ENCODE data around the gene SMYD3.

SMYD3 gene

DNA sequence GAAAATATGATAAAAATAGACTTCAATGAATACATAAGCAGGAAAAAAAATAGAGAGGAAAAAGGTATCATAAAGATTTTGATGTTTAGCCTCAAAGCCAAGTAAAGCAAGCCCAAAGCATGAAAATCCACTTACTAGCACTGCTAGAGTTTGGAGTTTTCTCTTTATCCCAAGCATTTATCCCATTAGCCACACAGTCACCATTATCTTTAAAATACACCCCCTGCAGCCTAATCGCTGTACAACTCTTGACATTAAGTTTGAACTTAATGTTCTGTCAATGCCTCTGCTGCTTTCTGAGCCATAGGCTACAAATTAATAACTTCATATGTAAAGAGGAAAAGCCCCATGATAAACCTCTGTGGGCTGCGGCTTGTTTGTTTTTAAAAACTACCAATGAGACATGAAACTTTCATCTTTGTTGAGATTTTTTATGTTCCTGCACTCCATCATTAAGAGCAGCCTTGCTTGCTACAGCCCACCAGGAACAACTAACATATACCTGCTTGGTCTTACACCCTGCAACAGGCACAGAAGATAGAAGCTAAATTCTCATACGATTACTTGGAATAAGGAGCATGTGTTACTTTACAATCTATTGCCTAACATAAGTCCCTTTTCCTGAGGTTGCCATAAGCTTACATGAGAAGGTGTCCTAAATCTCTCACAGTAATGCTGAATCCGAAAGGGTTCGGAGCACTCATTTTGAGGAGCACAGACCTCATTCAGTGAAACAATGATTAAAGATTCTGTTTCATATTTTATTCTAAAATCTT lies 202.4 kb downstream of the SMYD3 start:
- Histone ChIP-seq H3K9me3 (ENCODE audit: insufficient read depth, low read depth, low read length) (no peaks in the 10 kb centered on the region), H3K9me2 (replicated peaks; ENCODE audit: low read depth, low read length) (no peaks in the 10 kb centered on the region), H4K20me1 (ENCODE audit: insufficient read depth, low read length, poor library complexity, severe bottlenecking) (no peaks in the 10 kb centered on the region), H3F3A (ENCODE audit: low read depth) (no peaks in the 10 kb centered on the region), H3K4me3 (ENCODE audit: low read length, poor library complexity, severe bottlenecking) (no peak overlapping the region), H3K4me1 (ENCODE audit: insufficient read depth, low read length, poor library complexity, severe bottlenecking) (peaks cover 20% of the 10 kb centered on the region), H3K4me2 (ENCODE audit: low read depth, low read length, poor library complexity, severe bottlenecking) (no peak overlapping the region), H3K36me3 (ENCODE audit: insufficient read depth, low read length) (no peaks in the 10 kb centered on the region), H2AFZ (ENCODE audit: low read length) (no peak overlapping the region), H3K9ac (ENCODE audit: low read depth, low read length, poor library complexity, severe bottlenecking) (no peak overlapping the region), H3K27me3 (ENCODE audit: insufficient read depth, low read length, poor library complexity, severe bottlenecking) (no peaks in the 10 kb centered on the region), H3K79me2 (ENCODE audit: insufficient read depth, low read length) (no peaks in the 10 kb centered on the region)
- TF ChIP-seq, protein P1, sequence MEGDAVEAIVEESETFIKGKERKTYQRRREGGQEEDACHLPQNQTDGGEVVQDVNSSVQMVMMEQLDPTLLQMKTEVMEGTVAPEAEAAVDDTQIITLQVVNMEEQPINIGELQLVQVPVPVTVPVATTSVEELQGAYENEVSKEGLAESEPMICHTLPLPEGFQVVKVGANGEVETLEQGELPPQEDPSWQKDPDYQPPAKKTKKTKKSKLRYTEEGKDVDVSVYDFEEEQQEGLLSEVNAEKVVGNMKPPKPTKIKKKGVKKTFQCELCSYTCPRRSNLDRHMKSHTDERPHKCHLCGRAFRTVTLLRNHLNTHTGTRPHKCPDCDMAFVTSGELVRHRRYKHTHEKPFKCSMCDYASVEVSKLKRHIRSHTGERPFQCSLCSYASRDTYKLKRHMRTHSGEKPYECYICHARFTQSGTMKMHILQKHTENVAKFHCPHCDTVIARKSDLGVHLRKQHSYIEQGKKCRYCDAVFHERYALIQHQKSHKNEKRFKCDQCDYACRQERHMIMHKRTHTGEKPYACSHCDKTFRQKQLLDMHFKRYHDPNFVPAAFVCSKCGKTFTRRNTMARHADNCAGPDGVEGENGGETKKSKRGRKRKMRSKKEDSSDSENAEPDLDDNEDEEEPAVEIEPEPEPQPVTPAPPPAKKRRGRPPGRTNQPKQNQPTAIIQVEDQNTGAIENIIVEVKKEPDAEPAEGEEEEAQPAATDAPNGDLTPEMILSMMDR (conservative IDR thresholded peaks at IDR 0.05; ENCODE audit: low read length): no peak
- TF ChIP-seq EZH2phosphoT487 (IDR thresholded peaks at IDR 0.05; ENCODE audit: borderline replicate concordance): no peak

DNA sequence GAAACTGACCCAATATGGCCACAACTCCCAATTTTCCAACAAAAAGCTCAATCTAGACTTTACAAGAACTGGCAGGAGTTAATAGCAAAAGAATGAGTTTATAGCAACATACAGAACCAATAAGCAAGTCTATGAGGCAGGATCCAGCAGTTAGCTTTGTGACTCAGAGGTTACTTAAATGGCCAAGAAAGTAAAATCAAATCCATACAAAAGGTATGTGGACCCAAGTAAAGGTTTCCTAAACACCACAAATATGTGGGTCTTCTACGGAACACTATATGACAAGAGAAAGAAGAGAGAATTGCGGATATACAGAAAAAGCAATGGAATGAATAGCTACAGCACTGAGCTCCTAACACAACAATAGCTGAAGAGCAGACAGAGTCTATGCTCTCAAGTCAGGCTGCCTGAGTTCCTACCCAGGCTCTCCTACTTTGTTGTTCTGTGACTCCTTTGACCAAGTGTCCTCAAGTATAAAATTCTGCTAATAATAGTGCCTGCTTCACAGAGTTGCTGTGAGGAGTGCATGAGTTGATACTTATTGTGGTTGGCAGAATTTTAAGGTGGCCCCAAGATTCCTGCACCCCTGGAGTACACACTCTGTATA lies 204.3 kb downstream of the SMYD3 start:
- Histone ChIP-seq H2AFZ (ENCODE audit: low read length) (no peak overlapping the region), H3K4me1 (ENCODE audit: insufficient read depth, low read length, poor library complexity, severe bottlenecking) (peaks cover 30% of the 10 kb centered on the region)
- TF ChIP-seq EZH2phosphoT487 (IDR thresholded peaks at IDR 0.05; ENCODE audit: borderline replicate concordance): no peak
- TF ChIP-seq, protein P1 (conservative IDR thresholded peaks at IDR 0.05; ENCODE audit: low read length): no peak

DNA sequence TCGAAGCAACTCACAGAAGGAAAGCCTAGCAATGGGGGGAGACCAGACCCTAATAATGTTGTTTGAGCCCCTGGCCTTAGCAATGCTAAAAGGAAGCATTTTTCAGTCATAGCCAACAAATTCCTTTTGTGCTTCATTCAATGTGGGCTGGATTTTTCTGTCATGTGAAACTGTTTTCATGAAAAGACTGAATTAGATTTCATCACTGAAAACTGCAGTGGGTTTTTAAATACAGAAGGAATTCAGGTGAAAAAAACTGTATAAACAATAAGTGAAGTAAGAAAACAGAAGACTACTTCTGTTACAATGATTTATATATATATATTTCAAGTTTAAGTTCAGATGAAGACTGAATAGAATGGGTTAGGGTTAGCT lies 204.8 kb downstream of the SMYD3 start:
- H3K27me3 ChIP-seq (ENCODE audit: insufficient read depth, low read length, poor library complexity, severe bottlenecking): no peaks in the 10 kb centered on the region
- peaks cover 35% of the 10 kb centered on the region for H3K4me1 ChIP-seq (ENCODE audit: insufficient read depth, low read length, poor library complexity, severe bottlenecking)
- H3K36me3 ChIP-seq (ENCODE audit: insufficient read depth, low read length): no peaks in the 10 kb centered on the region
- no peak overlapping the region for H3K9ac ChIP-seq (ENCODE audit: low read depth, low read length, poor library complexity, severe bottlenecking)
- H3K9me2 ChIP-seq (replicated peaks; ENCODE audit: low read depth, low read length): no peaks in the 10 kb centered on the region
- TF ChIP-seq, protein P1 (conservative IDR thresholded peaks at IDR 0.05; ENCODE audit: low read length): no peak
- no peak for TF ChIP-seq EZH2phosphoT487 (IDR thresholded peaks at IDR 0.05; ENCODE audit: borderline replicate concordance)
- H3K4me3 ChIP-seq (ENCODE audit: low read length, poor library complexity, severe bottlenecking): no peak overlapping the region
- no peaks in the 10 kb centered on the region for H3K9me3 ChIP-seq (ENCODE audit: insufficient read depth, low read depth, low read length)
- H3K4me2 ChIP-seq (ENCODE audit: low read depth, low read length, poor library complexity, severe bottlenecking): no peak overlapping the region
- no peak overlapping the region for H2AFZ ChIP-seq (ENCODE audit: low read length)
- H4K20me1 ChIP-seq (ENCODE audit: insufficient read depth, low read length, poor library complexity, severe bottlenecking): no peaks in the 10 kb centered on the region
- no peaks in the 10 kb centered on the region for H3F3A ChIP-seq (ENCODE audit: low read depth)
- H3K79me2 ChIP-seq (ENCODE audit: insufficient read depth, low read length): peaks cover 6% of the 10 kb centered on the region; the same call in 1 of the 2 replicates

More for the DNA sequence above, 204.3 kb downstream of the SMYD3 start:
- Histone ChIP-seq H4K20me1 (ENCODE audit: insufficient read depth, low read length, poor library complexity, severe bottlenecking) (no peaks in the 10 kb centered on the region), H3K79me2 (ENCODE audit: insufficient read depth, low read length) (peaks cover 1% of the 10 kb centered on the region; the same call in 1 of the 2 replicates), H3K36me3 (ENCODE audit: insufficient read depth, low read length) (no peaks in the 10 kb centered on the region), H3K9ac (ENCODE audit: low read depth, low read length, poor library complexity, severe bottlenecking) (no peak overlapping the region), H3K4me2 (ENCODE audit: low read depth, low read length, poor library complexity, severe bottlenecking) (no peak overlapping the region), H3K9me3 (ENCODE audit: insufficient read depth, low read depth, low read length) (no peaks in the 10 kb centered on the region), H3F3A (ENCODE audit: low read depth) (no peaks in the 10 kb centered on the region), H3K4me3 (ENCODE audit: low read length, poor library complexity, severe bottlenecking) (no peak overlapping the region), H3K9me2 (replicated peaks; ENCODE audit: low read depth, low read length) (no peaks in the 10 kb centered on the region), H3K27me3 (ENCODE audit: insufficient read depth, low read length, poor library complexity, severe bottlenecking) (no peaks in the 10 kb centered on the region)

All from Loucy (cell line).